GM19238 (cell line): ENCODE results near the gene TTLL13.

ENCODE experiments used
- DNase-seq: peaks from one replicate; pipeline ENCODE4 v3.0.0; 2011; ENCODE audit warnings: low spot score; ENCODE audit not compliant: insufficient read length

Gene TTLL13

DNA sequence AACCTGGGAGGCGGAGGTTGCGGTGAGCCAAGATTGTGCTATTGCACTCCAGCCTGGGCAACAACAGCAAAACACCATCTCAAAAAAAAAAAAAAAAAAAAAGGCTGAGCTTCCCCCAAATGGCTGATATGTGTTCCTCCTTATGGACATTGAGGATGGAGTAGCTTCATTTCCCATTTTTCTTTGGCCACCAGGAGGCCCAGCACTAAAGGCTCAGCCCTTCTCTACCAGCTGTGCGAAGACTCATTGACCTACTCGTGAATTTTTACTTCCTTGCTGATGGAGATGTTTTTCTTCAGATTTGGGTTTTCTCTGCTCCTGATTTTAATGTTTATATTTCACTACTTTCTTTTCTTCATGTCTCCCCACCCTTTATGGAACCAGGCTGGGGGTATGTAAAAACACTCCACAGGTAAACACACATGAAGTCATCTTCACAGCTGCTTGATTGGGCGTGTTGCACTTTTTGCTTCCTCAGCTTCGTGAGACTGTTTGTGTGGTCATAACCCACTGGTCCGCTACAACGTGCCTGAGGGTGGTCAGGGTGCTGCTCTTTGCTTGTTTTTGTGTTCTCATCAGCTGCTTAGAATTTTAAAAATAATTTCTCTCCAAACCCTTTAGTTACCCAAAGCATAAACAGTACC lies 34.7 kb upstream of the TTLL13 start:
- DNase-seq: no peak

DNA sequence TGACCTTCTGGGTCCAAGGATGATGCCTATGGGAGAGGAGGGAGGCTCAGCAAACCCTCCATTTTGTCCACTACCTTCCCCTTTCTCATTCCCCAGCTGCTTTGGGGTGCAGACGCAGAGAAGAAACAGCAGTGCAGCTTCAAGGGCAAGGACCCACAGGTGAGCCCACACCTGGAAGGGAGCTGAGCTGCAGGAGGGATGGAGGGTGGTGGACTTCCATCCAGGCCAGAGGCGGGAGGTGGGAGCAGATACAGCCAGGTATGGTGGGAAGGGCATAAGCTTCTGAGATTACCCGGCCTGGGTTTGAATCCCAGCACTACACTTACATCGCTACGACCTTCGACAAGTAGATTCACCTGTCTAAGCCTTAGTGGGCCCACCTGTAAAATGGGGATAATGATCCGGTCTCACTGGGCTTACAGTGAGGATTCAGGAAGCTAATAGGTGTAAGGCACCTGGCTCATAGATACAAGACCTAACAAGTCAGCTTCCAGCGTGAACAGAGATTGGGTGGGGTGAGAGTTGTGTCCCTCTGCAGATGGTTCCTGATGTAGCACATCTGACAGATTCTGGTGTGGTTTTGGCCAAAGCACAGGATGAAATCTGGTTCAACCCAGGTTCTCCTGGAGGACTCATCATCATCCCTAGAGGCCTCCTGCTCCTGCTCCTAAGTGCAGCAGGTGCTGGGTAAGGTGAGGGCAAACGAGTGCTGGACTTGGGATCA lies 31.5 kb upstream of the TTLL13 start:
- DNase-seq: no peak

DNA sequence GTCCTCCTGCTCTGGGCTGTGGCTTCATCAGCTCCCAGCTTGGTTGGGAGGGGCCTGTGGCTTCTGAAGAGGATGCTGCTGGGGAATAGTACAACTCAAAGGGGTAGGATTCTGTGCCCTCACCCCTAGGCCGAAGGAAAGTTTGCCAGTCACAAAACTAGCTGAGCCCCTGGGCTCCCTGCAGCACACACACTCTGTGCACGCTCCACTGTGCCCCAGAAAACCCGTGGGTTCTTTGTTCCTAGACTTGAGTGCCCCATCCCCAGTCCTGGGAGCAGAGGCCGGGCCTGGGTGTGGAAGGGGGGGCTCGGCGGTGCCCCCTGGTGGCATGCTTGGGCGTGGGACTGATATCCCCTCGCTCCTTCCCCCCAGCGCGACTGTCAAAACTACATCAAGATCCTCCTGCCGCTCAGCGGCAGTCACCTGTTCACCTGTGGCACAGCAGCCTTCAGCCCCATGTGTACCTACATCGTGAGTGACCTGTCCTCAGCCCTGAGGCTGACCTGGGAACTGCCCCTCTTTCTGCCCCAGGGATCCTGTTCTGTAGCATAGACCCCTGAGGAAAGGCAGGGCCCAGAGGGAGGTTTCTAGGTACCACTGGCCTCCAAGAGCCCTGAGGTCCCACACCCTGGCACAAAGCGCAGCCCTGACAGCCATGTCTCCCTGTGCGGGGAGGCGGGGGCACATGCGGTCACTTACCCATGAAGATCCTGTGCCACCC lies 29.8 kb upstream of the TTLL13 start:
- DNase-seq: peak; percentile 67

- peak; percentile 52 for DNase-seq
Observed at GRCh38 chr15:90221246-90221900, 28.0 kb upstream of the TTLL13 start.

GRCh38 chr15:90222547-90222946 lies 26.8 kb upstream of the TTLL13 start:
- DNase-seq: no peak

GRCh38 chr15:90223441-90224165 lies 25.8 kb upstream of the TTLL13 start:
- DNase-seq: no peak

DNA sequence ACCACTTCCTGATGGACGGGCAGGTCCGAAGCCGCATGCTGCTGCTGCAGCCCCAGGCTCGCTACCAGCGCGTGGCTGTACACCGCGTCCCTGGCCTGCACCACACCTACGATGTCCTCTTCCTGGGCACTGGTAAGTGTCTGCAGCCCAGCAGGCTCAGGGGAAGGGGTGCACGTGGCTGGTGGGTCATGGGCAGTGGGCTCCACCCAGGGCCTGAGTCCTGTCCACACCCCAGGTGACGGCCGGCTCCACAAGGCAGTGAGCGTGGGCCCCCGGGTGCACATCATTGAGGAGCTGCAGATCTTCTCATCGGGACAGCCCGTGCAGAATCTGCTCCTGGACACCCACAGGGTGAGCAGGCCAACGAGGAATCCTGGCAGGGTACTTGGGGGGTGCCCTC lies 24.3 kb upstream of the TTLL13 start:
- no peak for DNase-seq

GRCh38 chr15:90225504-90226234 lies 23.7 kb upstream of the TTLL13 start:
- no peak for DNase-seq

DNA sequence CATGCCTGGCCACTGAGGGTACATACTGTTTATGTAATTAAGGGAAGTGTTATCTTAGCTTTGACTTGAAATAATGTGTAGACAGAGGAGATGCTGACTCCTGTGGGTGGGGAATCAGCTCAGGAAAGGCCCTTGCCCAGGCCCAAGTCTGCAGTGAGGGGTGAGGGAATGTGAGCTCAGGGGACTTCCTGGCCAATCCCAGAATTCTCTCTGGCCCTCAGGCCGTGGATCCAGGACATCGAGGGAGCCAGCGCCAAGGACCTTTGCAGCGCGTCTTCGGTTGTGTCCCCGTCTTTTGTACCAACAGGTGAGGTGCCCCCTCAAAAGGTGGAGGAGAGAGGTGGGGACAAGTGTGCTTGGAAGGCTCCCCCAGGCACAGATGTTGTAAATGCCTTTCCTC lies 22.0 kb upstream of the TTLL13 start:
- DNase-seq: no peak

DNA sequence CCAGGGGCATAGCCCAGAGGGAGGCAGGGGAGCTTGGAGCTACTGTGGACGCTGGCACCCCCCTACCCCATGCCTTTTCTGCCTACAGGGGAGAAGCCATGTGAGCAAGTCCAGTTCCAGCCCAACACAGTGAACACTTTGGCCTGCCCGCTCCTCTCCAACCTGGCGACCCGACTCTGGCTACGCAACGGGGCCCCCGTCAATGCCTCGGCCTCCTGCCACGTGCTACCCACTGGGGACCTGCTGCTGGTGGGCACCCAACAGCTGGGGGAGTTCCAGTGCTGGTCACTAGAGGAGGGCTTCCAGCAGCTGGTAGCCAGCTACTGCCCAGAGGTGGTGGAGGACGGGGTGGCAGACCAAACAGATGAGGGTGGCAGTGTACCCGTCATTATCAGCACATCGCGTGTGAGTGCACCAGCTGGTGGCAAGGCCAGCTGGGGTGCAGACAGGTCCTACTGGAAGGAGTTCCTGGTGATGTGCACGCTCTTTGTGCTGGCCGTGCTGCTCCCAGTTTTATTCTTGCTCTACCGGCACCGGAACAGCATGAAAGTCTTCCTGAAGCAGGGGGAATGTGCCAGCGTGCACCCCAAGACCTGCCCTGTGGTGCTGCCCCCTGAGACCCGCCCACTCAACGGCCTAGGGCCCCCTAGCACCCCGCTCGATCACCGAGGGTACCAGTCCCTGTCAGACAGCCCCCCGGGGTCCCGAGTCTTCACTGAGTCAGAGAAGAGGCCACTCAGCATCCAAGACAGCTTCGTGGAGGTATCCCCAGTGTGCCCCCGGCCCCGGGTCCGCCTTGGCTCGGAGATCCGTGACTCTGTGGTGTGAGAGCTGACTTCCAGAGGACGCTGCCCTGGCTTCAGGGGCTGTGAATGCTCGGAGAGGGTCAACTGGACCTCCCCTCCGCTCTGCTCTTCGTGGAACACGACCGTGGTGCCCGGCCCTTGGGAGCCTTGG lies 21.3 kb upstream of the TTLL13 start:
- no peak for DNase-seq

DNA sequence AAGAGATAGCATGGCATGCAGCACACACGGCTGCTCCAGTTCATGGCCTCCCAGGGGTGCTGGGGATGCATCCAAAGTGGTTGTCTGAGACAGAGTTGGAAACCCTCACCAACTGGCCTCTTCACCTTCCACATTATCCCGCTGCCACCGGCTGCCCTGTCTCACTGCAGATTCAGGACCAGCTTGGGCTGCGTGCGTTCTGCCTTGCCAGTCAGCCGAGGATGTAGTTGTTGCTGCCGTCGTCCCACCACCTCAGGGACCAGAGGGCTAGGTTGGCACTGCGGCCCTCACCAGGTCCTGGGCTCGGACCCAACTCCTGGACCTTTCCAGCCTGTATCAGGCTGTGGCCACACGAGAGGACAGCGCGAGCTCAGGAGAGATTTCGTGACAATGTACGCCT lies 20.4 kb upstream of the TTLL13 start:
- no peak for DNase-seq

DNA sequence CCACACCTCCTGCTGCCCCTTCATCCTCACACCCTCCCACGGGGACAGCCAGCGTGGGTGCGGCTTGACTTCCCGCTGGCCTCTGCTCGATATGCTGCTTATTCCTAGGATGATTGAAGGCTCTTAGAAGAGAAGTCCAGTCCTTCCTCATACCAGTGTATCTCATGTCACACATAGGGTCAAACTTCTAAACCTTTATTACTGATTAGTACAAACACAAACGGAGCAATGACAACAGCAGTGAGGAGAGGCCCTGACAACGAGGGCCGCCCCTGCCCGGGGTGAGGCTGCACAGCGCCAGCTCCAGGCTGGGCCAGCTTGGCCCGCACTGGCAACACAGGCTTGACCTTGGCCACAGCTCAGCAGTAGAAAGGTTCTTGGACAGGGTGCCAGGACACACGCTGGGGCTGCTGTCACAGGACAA lies 19.3 kb upstream of the TTLL13 start:
- DNase-seq: no peak

DNA sequence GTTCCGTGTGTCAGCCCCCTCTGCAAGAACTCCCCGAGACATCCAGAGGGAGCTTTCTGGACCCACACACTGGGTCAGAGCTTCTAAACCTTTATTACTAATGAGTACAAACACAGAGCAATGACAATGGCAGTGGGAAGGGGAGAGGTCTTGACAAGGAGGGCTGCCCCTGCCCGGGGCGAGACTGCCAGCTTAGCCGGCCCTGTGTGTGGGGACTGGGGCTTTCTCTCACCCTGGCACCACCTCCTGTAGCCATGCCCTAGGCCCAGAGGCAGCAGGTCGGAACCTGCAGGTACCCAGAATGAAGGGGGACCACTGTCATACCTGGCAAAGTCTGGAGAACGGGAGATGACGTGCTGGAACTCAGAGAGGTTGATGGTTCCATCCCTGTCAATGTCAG lies 18.7 kb upstream of the TTLL13 start:
- no peak for DNase-seq

- no peak for DNase-seq
Observed at GRCh38 chr15:90231028-90232017, 18.0 kb upstream of the TTLL13 start.

DNA sequence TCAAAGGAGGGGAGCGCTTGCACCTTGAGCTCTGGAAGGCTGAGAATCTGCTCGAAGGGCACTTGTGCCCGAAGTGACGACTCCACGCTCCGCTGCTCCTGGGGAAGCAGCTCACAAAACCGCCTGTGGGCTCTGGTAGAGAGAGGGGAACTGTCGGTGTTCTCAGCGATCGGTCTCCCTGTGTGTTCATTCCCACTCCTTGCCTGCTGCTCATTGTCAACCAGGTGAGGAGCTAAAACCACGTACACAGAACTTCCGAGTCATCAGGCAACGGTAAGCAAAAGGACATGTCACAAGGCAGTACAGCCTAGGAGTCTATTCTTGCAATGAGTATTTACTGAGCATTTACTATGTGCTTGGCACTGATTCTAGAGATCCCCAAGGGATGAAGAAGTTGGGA lies 17.2 kb upstream of the TTLL13 start:
- DNase-seq: no peak

- DNase-seq: no peak
Observed at GRCh38 chr15:90232941-90233386, 16.4 kb upstream of the TTLL13 start.

DNA sequence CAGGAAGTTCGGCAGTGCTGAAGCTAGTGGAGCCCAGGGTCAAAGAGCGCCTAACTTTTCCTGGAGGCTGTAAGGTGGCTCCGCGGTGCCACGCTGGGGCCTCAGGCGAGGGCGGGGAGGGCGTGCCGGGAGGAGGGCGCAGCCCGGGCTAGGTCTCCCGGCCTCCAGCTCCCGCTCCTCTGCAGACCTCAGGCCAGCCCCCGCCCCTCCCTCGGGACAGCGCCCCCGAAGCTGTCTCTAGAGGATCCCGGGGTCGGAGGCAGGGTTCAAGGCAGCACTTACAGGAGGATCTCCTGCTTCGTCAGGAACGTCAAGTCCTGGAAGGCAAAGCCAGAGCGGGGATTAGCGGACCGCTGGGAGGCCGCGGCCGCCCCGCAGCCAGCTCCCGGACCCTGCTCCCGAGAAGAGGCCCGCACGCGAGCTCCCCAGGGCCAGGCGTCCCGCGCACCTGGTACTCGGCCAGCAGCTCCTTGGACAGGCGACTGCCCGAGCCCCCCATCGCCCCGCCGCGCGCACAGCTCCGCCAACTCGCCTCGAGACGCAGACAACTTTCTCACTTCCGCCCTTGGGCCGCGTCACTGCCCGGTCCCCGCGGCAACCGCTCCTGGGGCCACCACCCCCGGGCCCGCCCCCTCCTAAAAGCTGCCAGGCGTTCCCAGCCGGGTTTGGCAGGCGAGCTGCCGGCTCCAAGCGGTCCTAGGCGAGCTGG lies 15.8 kb upstream of the TTLL13 start, which contains the start of gene CIB1:
CIB1 (minus strand) TSS at position 555 of the 709 bp plus-strand sequence; CDS start at position 499, 56 bp downstream.
- DNase-seq: no peak
